GM23338 (cell line): ENCODE results near the gene LANCL1.

Experiments
- EZH2 ChIP-seq: fragments of 200-600 bp; sonication (generic); IDR thresholded peaks from one replicate; pipeline ENCODE4 v1.8.0; 2017; ENCODE audit warnings: antibody characterized with exemption, mild to moderate bottlenecking, low read depth; ENCODE audit not compliant: unreplicated experiment
- TF ChIP-seq, protein P1 (sequence below), 2 experiments: fragments of 200-600 bp in 1 of 2; sonication (generic) in 1 of 2; conservative IDR thresholded peaks; 2 replicates each; pipeline versions ENCODE4 v1.5.1 to v1.6.1; 2016 to 2017; ENCODE audit warnings: antibody characterized with exemption in 2 of 2, low read depth in 2 of 2, mild to moderate bottlenecking in 2 of 2, moderate library complexity in 1 of 2

DNA sequence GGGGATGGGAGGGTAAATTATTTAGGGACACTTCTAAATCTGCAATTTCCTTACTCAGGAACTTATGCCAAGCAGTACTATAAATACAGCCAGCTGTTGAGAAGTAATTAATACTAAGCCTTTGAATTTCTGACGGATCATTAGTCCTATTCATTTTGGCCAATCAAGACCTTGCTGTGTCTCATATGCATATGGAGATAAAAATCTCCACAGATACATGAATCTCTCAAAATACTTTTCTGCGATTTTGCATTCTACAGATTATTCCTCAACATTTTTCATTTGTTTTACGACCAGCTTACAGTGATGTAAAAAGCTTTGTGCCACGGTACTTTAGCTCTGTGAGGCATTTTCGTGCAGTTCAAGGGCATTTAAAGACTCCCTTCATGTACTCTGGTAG is 16.7 kb downstream of the LANCL1 start:
- TF ChIP-seq, protein P1, sequence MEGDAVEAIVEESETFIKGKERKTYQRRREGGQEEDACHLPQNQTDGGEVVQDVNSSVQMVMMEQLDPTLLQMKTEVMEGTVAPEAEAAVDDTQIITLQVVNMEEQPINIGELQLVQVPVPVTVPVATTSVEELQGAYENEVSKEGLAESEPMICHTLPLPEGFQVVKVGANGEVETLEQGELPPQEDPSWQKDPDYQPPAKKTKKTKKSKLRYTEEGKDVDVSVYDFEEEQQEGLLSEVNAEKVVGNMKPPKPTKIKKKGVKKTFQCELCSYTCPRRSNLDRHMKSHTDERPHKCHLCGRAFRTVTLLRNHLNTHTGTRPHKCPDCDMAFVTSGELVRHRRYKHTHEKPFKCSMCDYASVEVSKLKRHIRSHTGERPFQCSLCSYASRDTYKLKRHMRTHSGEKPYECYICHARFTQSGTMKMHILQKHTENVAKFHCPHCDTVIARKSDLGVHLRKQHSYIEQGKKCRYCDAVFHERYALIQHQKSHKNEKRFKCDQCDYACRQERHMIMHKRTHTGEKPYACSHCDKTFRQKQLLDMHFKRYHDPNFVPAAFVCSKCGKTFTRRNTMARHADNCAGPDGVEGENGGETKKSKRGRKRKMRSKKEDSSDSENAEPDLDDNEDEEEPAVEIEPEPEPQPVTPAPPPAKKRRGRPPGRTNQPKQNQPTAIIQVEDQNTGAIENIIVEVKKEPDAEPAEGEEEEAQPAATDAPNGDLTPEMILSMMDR (conservative IDR thresholded peaks at IDR 0.05; ENCODE audit: low read depth in 2 of 2) = no peak
- TF ChIP-seq EZH2 = no peak
